Heart left ventricle (tissue), 13 donors: ENCODE results near the gene SMPD4.
"Not testable (repeated sequence)": the region's sequence is repeated elsewhere in the genome, so short reads cannot be mapped to it uniquely, and the experiment has no call there.

Experiments
- CTCF ChIP-seq, 12 donors: fragments of 200-600 bp; sonication (generic) in 4 of 12; IDR thresholded peaks; one replicate each; pipeline versions ENCODE4 v1.5.0 to v1.8.0; 2018 to 2022; ENCODE audit warnings: antibody characterized with exemption in 12 of 12, mild to moderate bottlenecking in 5 of 12
- POLR2A ChIP-seq, 2 donors: fragments of 450-650 bp; IDR thresholded peaks; one replicate each; pipeline ENCODE4 v1.6.1; 2017; ENCODE audit warnings: antibody characterized with exemption in 2 of 2, mild to moderate bottlenecking in 2 of 2, moderate library complexity in 2 of 2
- donor health status: ischemic (EF 13 %, LVEDD 7.1; RV severe dilation, severe dysfunction).
- donor health status: DM: no; HTN: yes; CAD: no.
- donor health status: DM: no; HTN: no; CAD: no.
- donor health status: ischemic (EF 25% LVEDD 6.9; RV normal size, moderate dysfunction).
- donor health status: ischemic (EF 25% LVEDD 5.7; RV mildly dilated, moderate dysfunction).
- donor health status: ischemic (EF 35%, LVEDD 5.7; RV mildly dilated, moderate dysfunction).
- donor health status: nonischemic (EF 11% LVEDD 7.7; RV severe dilation, severe dysfunction).
- donor health status: DM: yes; HTN: yes; CAD: no.
- donor health status: PGD.
- donor health status: ischemic (EF 29% LVEDD 5.4; RV normal size, mild dysfunction).
- donor health status: nonischemic (EF 23%, LVEDD 6.1; RV moderate dilation, normal function).

DNA sequence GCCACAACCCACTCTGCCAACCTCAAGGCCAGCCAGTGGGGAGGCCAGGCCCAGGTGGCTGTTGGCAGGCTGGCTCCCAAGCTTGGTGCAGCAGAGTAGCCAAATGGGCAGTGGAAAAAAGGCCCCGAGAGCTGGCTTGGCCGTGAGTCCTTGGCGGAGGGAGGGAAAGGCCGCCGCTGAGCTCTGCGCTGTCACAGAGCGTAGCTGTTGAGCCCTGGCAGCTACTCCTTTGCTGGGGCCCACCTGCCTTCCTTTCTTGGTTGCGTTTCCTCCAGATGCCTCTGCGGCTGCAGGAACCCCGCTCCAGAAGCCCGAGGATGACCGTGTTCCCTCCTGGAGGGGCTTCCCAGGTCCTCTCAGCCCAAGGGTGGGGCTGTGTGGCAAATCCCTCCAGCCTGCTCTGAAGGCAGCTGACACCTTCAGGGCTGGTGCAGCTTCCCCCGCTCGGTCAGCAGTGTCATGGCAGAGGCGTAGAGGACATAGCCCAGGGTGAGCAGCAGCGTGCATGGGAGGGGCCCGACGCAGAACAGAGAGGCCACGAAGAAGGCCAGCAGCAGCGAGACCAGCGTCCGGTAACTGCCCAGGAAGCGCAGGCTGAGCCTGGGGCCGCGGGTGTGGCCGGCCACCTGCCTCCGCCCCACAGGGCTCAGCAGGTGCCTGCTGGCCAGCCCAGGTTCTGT is 29.1 kb downstream of the SMPD4 start:
- not testable (repeated sequence) for TF ChIP-seq POLR2A, CTCF (IDR thresholded peaks at IDR 0.05)
